Nephron (organoid): ENCODE results near the gene KIF16B.

Experiments
- H3K27ac Mint-ChIP-seq, 3 experiments: 2 replicates each; pipeline ENCODE4 v1.8.0; 2020; ENCODE audit warnings: mixed read lengths in 3 of 3, mild to moderate bottlenecking in 2 of 3, moderate library complexity in 1 of 3
- H3K27me3 Mint-ChIP-seq: 2 replicates; pipeline ENCODE4 v1.8.0; 2021; ENCODE audit warnings: low read depth, mild to moderate bottlenecking, moderate library complexity, mixed read lengths
- H3K36me3 Mint-ChIP-seq: 2 replicates; pipeline ENCODE4 v1.8.0; 2020; ENCODE audit warnings: low read depth, mixed read lengths
- H3K4me1 Mint-ChIP-seq: 2 replicates; pipeline ENCODE4 v1.8.0; 2020; ENCODE audit warnings: mixed read lengths
- H3K4me3 Mint-ChIP-seq, 3 experiments: 2 replicates each; pipeline ENCODE4 v1.8.0; 2020; ENCODE audit warnings: mild to moderate bottlenecking in 3 of 3, mixed read lengths in 3 of 3, moderate library complexity in 2 of 3
- H3K9me3 Mint-ChIP-seq: 2 replicates; pipeline ENCODE4 v1.8.0; 2020; ENCODE audit warnings: mixed read lengths
- CTCF ChIP-seq, 3 experiments: fragments of 200-600 bp; sonication (generic); IDR thresholded peaks; one replicate each; pipeline ENCODE4 v1.5.0; 2021; ENCODE audit warnings: antibody characterized with exemption in 3 of 3; ENCODE audit not compliant: unreplicated experiment in 3 of 3

KIF16B gene

GRCh38 chr20:16481977-16482376 is 91.3 kb downstream of the KIF16B start:
- Mint-ChIP-seq H3K4me3 (no peak overlapping the region), H3K9me3 (no peaks in the 10 kb centered on the region), H3K4me1 (peaks cover 38% of the 10 kb centered on the region), H3K36me3 (peaks cover 22% of the 10 kb centered on the region), H3K27me3 (no peaks in the 10 kb centered on the region), H3K27ac (no peak overlapping the region)
- no peak for TF ChIP-seq CTCF (IDR thresholded peaks at IDR 0.05; ENCODE audit: unreplicated experiment in 3 of 3)

GRCh38 chr20:16479666-16480065 is 93.6 kb downstream of the KIF16B start:
- peaks cover 32% of the 10 kb centered on the region for H3K4me1 Mint-ChIP-seq
- peaks cover 17% of the 10 kb centered on the region for H3K36me3 Mint-ChIP-seq
- H3K27ac Mint-ChIP-seq, result no peak overlapping the region
- no peak for TF ChIP-seq CTCF (IDR thresholded peaks at IDR 0.05; ENCODE audit: unreplicated experiment in 3 of 3)
- no peak overlapping the region for H3K4me3 Mint-ChIP-seq
- no peaks in the 10 kb centered on the region for H3K27me3 Mint-ChIP-seq
- no peaks in the 10 kb centered on the region for H3K9me3 Mint-ChIP-seq

DNA sequence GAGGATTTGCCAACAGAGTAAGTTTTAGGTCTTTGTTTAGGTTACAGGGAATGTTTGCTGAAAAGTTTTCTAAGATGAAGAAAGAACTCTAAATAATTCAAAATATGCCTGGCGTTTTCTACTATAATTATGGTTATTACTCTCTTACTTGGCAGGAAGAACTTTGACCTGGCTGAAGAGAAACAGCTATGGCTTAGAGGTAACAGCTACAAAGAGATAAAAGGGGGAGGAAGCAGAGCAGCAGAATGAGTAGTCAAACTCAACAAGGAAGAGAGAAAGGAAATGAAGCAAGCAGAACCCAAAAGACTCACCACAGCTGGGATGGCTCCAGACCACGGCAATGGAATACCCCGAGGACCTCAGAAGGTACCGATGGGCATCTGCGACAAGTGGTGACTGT is 95.6 kb downstream of the KIF16B start:
- Mint-ChIP-seq H3K4me1 (peaks cover 30% of the 10 kb centered on the region), H3K27me3 (no peaks in the 10 kb centered on the region), H3K27ac (no peak overlapping the region), H3K9me3 (no peaks in the 10 kb centered on the region), H3K4me3 (no peak overlapping the region), H3K36me3 (peaks cover 22% of the 10 kb centered on the region)
- no peak for TF ChIP-seq CTCF (IDR thresholded peaks at IDR 0.05; ENCODE audit: unreplicated experiment in 3 of 3)

GRCh38 chr20:16476032-16476431 is 97.2 kb downstream of the KIF16B start:
- no peaks in the 10 kb centered on the region for H3K27me3 Mint-ChIP-seq
- peaks cover 30% of the 10 kb centered on the region for H3K4me1 Mint-ChIP-seq
- H3K4me3 Mint-ChIP-seq, result no peak overlapping the region
- peaks cover 30% of the 10 kb centered on the region for H3K36me3 Mint-ChIP-seq
- no peaks in the 10 kb centered on the region for H3K9me3 Mint-ChIP-seq
- TF ChIP-seq CTCF (IDR thresholded peaks at IDR 0.05; ENCODE audit: unreplicated experiment in 3 of 3), result peak; percentile 51 to 80 (median 69)
- H3K27ac Mint-ChIP-seq, result peak overlapping the region; percentile 29 to 59 (median 36)

DNA sequence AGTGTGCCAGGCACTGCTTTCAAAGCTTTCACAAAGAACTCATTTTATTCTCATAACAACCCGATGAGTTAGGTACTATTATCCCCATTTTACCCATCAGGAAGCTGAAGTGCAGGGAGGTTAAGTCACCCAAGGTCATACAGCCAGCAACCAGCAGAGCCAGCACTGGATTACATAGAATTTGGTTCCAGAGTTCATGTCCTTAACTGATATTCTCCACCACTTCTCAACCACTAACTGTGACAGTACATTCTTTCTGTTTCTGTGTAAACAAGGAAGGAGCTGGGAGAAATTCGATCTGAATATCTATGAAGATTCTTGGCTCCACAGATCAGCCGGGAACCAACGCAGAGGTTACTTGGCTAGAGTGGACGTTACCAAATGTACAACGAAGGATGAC is 98.0 kb downstream of the KIF16B start:
- Mint-ChIP-seq H3K36me3 (peaks cover 36% of the 10 kb centered on the region), H3K9me3 (no peaks in the 10 kb centered on the region), H3K27ac (peak overlapping the region; percentile 29 to 54 (median 49)), H3K27me3 (no peaks in the 10 kb centered on the region), H3K4me3 (no peak overlapping the region), H3K4me1 (peaks cover 30% of the 10 kb centered on the region)
- no peak for TF ChIP-seq CTCF (IDR thresholded peaks at IDR 0.05; ENCODE audit: unreplicated experiment in 3 of 3)

DNA sequence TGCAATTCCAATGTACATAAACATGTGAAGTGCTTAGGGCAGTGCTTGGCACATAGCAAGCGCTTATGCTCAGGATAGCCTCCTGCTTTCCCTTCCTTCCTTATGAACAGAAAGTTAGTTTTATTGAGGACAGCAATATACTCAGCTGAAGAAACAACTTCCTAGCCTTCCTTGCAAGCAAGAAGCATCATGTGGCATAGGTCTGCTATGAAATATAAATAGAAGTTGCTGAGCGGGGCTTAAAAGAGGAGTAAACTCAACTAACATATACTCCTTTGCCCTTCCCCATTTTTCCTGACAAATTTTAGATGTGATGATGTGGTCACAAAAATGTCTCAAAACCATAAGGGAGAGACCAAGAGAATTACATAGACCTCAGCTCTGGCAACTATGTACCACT is 98.9 kb downstream of the KIF16B start:
- no peak overlapping the region for H3K4me3 Mint-ChIP-seq
- H3K27me3 Mint-ChIP-seq, result no peaks in the 10 kb centered on the region
- no peaks in the 10 kb centered on the region for H3K9me3 Mint-ChIP-seq
- TF ChIP-seq CTCF (IDR thresholded peaks at IDR 0.05; ENCODE audit: unreplicated experiment in 3 of 3), result no peak
- peaks cover 43% of the 10 kb centered on the region for H3K36me3 Mint-ChIP-seq
- peaks cover 30% of the 10 kb centered on the region for H3K4me1 Mint-ChIP-seq
- H3K27ac Mint-ChIP-seq, result peak overlapping the region in 1 of 3 experiments; percentile 4
